OCI-LY7 (cell line): ENCODE data around the gene CACNA1B. TPM values are rescaled to one million over a fixed set of nuclear protein-coding genes. Genes with fewer than 3 reads are reported as not detected.

Experiments
- BruUV-seq: library from RNA; stranded (reverse); fragments of 400-500 nt; replicated peaks from 2 replicates; lab custom pipeline; 2021; lab: Mats Ljungman, UMichigan
- CTCF ChIA-PET: fragments of 300-600 bp; sonication (Branson Sonifier 250); formaldehyde crosslinking; loops from one replicate; lab custom pipeline; 2022; ENCODE audit warnings: antibody characterized with exemption; ENCODE audit not compliant: unreplicated experiment; lab: Charles Lee
- POLR2A ChIA-PET: fragments of 300-600 bp; sonication (Branson Sonifier 250); formaldehyde crosslinking; loops from one replicate; lab custom pipeline; 2022; ENCODE audit warnings: antibody characterized with exemption; lab: Charles Lee
- DNase-seq: peaks from one replicate; pipeline ENCODE4 v3.0.0-alpha.2; 2015; ENCODE audit warnings: low spot score
- H2AFZ ChIP-seq: fragments of 200-600 bp; sonication (generic), shearing (Covaris generic); 2 replicates; pipeline ENCODE4 v1.6.1; 2014; ENCODE audit warnings: mild to moderate bottlenecking, antibody characterized with exemption, low read length, moderate library complexity
- H3K27ac ChIP-seq: fragments of 200-600 bp; sonication (generic); 2 replicates; pipeline ENCODE4 v1.5.1; 2014; ENCODE audit warnings: mixed run types, low read depth, mild to moderate bottlenecking, moderate library complexity, low read length, inconsistent platforms; ENCODE audit not compliant: poor library complexity, severe bottlenecking
- H3K36me3 ChIP-seq: fragments of 200-600 bp; sonication (generic); 2 replicates; pipeline ENCODE4 v1.6.1; 2014; ENCODE audit warnings: mild to moderate bottlenecking, antibody characterized with exemption, low read length, moderate library complexity, mixed read lengths; ENCODE audit not compliant: insufficient read depth
- H3K4me1 ChIP-seq: fragments of 200-600 bp; sonication (generic); 2 replicates; pipeline ENCODE4 v1.5.1; 2014; ENCODE audit warnings: mild to moderate bottlenecking, low read length; ENCODE audit not compliant: insufficient read depth, poor library complexity, severe bottlenecking
- H3K4me2 ChIP-seq: fragments of 200-600 bp; sonication (generic); 2 replicates; pipeline ENCODE4 v1.6.1; 2014; ENCODE audit warnings: mild to moderate bottlenecking, low read length
- H3K4me3 ChIP-seq: fragments of 200-600 bp; sonication (generic); 2 replicates; pipeline ENCODE4 v1.5.1; 2014; ENCODE audit warnings: mild to moderate bottlenecking, low read depth, low read length; ENCODE audit not compliant: poor library complexity, severe bottlenecking
- H3K79me2 ChIP-seq: fragments of 200-600 bp; sonication (generic); 2 replicates; pipeline ENCODE4 v1.6.1; 2016; ENCODE audit warnings: low read depth, mild to moderate bottlenecking, low read length, moderate library complexity, mixed read lengths; ENCODE audit not compliant: insufficient read depth
- H3K9me2 ChIP-seq: fragments of 200-600 bp; sonication (generic); 2 replicates; pipeline ENCODE4 v1.6.1; 2016; ENCODE audit warnings: mild to moderate bottlenecking, low read length, mixed read lengths; ENCODE audit not compliant: insufficient read depth
- H3K9me3 ChIP-seq: fragments of 200-600 bp; sonication (generic); 2 replicates; pipeline ENCODE4 v1.6.1; 2014; ENCODE audit warnings: mild to moderate bottlenecking, mixed run types, low read length, mixed read lengths
- H4K20me1 ChIP-seq: fragments of 200-600 bp; sonication (generic); 2 replicates; pipeline ENCODE4 v1.6.1; 2014; ENCODE audit warnings: mild to moderate bottlenecking, antibody characterized with exemption, low read length, moderate library complexity, mixed read lengths; ENCODE audit not compliant: insufficient read depth
- CTCF ChIP-seq: fragments of 200-600 bp; sonication (generic); conservative IDR thresholded peaks from 2 replicates; pipeline ENCODE4 v1.5.1; 2014; ENCODE audit warnings: mild to moderate bottlenecking, antibody characterized with exemption, low read length, moderate library complexity, mixed read lengths
- EZH2phosphoT487 ChIP-seq: fragments of 200-600 bp; sonication (generic); IDR thresholded peaks from 2 replicates; pipeline ENCODE4 v1.6.1; 2018; ENCODE audit warnings: low read depth, borderline replicate concordance, mild to moderate bottlenecking, mixed run types, antibody characterized with exemption, low read length, moderate library complexity, mixed read lengths
- intact Hi-C: fragments of 100-400 bp; cut with micrococcal nuclease; formaldehyde crosslinking; loops from one replicate; pipeline ENCODE4 v1.10.0; 2022; ENCODE audit not compliant: unreplicated experiment
- total RNA-seq, 2 experiments: library from RNA; depleted of rRNA in 1 of 2; stranded (reverse); fragments of >200 nt in 1 of 2; shearing (Covaris generic) in 1 of 2; gene quantifications; 2 replicates each; pipeline ENCODE4 v1.2.3, GENCODE V29; 2014 to 2022

Gene CACNA1B
- total RNA-seq, 2 experiments from 2014 or later, result not detected

- Histone ChIP-seq H3K9me2 (no peaks in the 10 kb centered on the region), H3K4me3 (no peak overlapping the region), H4K20me1 (no peaks in the 10 kb centered on the region), H3K4me2 (no peak overlapping the region), H3K36me3 (no peaks in the 10 kb centered on the region), H3K9me3 (no peaks in the 10 kb centered on the region), H3K27ac (no peak overlapping the region), H3K4me1 (no peaks in the 10 kb centered on the region), H3K79me2 (no peaks in the 10 kb centered on the region), H2AFZ (no peak overlapping the region)
- POLR2A ChIA-PET, result no interaction called here
- BruUV-seq, result no TSS peak
- no peak for TF ChIP-seq EZH2phosphoT487
- no peak for TF ChIP-seq CTCF
- DNase-seq, result no peak
- intact Hi-C loops, result no loop called here
- CTCF ChIA-PET, result no interaction called here
Measured at GRCh38 chr9:137973829-137974416, 96.3 kb downstream of the CACNA1B start.

- no peak for TF ChIP-seq CTCF
- TF ChIP-seq EZH2phosphoT487, result no peak
- intact Hi-C loops, result no loop called here
- Histone ChIP-seq H4K20me1 (no peaks in the 10 kb centered on the region), H3K4me3 (no peak overlapping the region), H3K9me3 (no peaks in the 10 kb centered on the region), H3K79me2 (no peaks in the 10 kb centered on the region), H2AFZ (no peak overlapping the region), H3K9me2 (no peaks in the 10 kb centered on the region), H3K27ac (no peak overlapping the region), H3K4me1 (no peaks in the 10 kb centered on the region), H3K36me3 (no peaks in the 10 kb centered on the region), H3K4me2 (no peak overlapping the region)
- CTCF ChIA-PET, result no interaction called here
- POLR2A ChIA-PET, result no interaction called here
- no TSS peak for BruUV-seq
- DNase-seq, result no peak
Measured at GRCh38 chr9:137974746-137975526, 97.4 kb downstream of the CACNA1B start.

- no peak for TF ChIP-seq EZH2phosphoT487
- TF ChIP-seq CTCF, result no peak
- Histone ChIP-seq H3K4me1 (no peaks in the 10 kb centered on the region), H3K4me3 (no peak overlapping the region), H4K20me1 (no peaks in the 10 kb centered on the region), H2AFZ (no peak overlapping the region), H3K36me3 (no peaks in the 10 kb centered on the region), H3K9me2 (no peaks in the 10 kb centered on the region), H3K27ac (no peak overlapping the region), H3K4me2 (no peak overlapping the region), H3K79me2 (no peaks in the 10 kb centered on the region), H3K9me3 (no peaks in the 10 kb centered on the region)
- no TSS peak for BruUV-seq
- DNase-seq, result no peak
- intact Hi-C loops, result no loop called here
- CTCF ChIA-PET, result no interaction called here
- POLR2A ChIA-PET, result interaction anchor here (0.6 kb wide), 1 partner anchor 605 kb away, joined by 3 read pairs; no protein-coding TSS in a partner anchor
Measured at GRCh38 chr9:137975527-137975913, 97.9 kb downstream of the CACNA1B start.
